Activated gamma-delta T cell treated with anti-CD3 and anti-CD28 coated beads, Interleukin-2, amount 50 U/mL, for 16 hours (primary cell): Measurements from ENCODE around the gene DMKN.

ENCODE experiments used
- DNase-seq: peaks from one replicate; pipeline ENCODE4 v3.0.0-alpha.2; 2020; ENCODE audit warnings: low read depth

The DMKN gene

DNA sequence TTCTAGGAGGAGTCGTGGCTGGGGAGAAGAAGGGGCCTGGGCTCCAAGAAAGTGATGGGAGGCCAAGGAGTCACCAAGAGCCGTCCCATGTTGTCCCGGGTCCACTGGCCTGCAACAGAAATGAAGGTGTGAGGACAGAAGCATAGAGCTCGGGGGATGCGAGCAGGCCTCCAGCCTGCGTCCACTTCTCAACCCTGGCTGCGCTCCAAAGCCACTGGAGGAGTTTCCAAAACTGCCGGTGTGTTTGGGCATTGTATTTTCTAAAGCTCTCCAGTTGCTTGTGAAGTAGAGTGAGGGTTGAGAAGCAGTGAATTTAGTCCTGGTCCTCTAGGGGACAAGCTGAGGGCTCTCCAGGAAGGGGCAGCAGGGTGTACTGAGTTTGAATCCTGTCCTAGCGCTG lies 52.4 kb downstream of the DMKN start:
- DNase-seq = no peak

DNA sequence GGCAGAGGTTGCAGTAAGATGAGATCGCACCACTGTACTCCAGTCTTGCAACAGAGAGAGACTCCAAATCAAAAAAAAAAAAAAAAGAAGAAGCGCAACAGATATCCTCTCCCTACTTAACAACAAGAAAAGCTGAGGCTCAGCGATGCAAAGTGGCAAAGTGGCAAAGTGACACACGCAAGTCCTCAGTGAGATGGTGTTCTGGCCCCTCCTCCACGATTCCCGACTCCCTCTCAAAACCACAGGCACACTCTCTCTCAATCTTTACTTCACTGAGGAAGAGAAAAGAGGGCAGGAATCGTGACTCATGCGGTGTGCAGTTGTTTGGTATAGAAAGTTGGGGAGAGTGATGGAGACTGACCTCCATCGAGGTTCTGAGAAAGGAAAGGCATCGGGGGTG lies 52.8 kb downstream of the DMKN start:
- DNase-seq = no peak

DNA sequence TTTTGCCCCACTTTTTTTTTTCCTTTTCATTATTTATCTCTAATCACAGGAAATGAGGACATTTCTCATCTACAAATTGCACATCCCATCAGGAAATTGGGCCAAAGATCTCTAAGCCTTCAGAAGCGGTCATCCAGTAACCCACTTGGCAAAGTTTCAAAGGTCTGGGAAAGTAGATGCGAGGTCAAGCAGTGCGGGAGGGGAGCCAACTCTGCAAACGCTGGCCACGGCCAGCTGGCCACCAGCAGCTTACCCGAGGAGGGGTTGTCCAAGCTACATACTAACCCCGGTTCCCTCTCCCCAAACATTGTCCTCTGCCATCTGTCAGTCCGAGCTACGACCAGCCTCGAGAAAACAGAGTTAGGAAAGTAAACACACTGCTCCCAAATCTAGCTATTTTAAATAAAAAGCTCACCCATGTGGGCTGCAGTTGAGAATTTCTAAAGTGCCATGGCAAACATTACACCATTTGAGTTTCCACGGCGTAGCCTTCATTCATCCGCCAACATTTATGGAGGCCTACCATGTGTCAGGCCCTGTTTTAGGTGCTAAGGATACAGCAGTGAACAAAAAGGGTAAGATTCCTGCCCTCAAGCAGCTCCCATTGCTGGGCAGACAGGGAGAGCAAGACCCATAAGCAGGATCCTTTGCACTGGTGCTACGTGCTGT lies 53.9 kb downstream of the DMKN start:
- DNase-seq = no peak

DNA sequence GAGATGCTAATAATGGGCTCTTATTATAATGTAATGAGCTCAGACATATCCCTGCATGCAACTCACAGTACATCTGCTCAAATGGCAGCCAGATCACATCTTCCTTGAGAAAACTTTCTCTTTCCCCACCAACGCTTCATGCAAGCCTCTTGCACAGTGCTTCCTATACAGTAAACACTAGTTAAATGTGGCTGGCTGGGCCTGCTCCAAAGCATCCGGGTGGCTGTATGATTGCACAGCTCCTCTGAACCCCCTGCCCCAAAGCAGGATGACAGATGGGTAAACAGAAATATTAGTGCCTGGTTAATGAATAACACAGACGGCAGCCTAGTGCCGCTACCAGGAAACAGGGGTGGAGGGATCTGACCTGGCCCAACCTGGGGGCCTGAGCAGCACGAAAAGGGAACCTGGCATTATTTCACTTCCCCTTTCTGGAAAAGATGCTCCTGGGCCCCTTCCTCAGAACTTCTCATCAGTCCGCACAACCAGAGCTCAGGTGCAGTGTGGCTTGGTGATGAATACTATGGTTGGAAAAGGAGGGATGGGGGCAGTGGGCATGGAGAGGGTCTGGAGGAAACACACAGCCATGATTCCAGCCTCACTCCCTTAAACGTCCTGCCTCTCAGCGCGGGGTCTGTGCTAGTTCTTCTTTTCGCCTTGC lies 54.6 kb downstream of the DMKN start:
- DNase-seq = no peak

DNA sequence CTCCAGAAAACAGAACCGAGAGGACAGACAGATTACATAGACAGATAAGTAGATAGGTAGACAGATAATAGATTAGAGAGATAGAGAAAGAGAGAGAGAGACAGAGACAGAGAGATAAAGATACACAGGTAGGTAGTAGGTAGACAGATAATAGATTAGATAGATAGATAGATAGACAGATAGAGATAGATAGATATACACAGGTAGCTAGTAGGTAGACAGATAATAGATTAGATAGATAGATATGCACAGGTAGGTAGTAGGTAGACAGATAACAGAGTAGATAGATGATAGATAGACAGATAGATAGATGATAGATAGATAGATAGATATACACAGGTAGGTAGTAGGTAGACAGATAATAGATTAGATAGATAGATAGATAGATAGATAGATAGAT lies 55.3 kb downstream of the DMKN start:
- DNase-seq = no peak

DNA sequence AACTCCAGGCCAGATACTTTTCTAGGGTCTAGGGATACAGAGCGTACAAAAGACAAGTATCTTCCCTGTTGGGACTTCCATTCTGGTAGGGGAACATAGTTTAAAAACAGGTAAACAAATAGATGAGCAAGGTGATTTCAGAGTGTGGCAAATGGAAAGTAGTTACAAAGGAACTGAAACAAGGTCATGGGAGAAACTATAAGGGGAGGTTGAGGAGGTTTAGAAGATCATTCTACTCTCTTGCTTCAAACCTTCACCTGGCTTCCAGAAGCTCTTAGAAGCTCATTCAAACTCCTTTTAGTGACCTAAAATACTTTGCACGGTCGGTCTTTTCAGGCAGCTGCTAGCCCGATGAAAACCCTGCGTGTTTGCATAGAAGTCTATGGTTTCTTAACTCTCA lies 56.3 kb downstream of the DMKN start:
- no peak for DNase-seq

DNA sequence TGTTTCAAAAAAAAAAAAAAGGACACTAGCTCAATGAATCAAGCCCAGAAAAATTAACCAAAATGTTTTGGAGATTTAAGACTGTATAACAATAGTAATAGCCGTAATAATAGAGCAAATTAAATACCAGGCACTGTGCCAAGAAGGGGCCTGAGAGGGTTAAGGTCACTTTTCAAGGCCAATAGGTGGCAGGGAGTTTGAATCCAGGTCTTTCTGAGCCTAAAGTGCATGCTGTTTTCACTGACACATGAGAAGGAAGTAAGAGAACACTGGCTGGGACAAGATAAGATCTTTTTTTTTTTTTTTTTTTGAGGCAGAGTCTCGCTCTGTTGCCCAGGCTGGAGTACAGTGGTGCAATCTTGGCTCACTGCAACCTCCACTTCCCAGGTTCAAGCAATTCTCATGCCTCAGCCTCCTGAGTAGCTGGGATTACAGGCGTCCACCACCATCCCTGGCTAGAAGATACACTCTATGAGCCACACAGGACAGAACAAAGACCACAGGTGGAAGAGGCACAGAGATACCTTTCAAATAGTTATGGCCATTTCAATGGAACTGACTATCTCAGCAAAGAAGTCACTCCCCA lies 57.7 kb downstream of the DMKN start:
- no peak for DNase-seq

DNA sequence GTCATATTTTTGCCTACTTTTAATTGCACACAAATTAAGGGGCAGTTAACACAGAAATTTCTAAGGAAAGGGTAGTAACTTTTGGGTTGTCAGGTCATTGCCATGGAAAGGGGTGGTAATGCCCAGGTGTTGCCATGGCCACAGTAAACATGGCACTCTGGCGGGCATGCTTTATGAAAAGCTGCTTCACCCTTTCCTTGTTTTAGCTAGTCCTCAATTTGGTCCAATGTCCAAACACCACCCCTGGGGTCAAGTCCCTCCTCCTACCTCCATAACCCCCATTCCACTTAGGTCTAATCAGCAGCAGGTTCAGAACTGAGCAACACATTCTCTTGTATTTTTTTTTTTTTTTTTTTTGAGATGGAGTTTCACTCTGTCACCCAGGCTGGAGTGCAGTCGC lies 58.8 kb downstream of the DMKN start:
- no peak for DNase-seq

DNA sequence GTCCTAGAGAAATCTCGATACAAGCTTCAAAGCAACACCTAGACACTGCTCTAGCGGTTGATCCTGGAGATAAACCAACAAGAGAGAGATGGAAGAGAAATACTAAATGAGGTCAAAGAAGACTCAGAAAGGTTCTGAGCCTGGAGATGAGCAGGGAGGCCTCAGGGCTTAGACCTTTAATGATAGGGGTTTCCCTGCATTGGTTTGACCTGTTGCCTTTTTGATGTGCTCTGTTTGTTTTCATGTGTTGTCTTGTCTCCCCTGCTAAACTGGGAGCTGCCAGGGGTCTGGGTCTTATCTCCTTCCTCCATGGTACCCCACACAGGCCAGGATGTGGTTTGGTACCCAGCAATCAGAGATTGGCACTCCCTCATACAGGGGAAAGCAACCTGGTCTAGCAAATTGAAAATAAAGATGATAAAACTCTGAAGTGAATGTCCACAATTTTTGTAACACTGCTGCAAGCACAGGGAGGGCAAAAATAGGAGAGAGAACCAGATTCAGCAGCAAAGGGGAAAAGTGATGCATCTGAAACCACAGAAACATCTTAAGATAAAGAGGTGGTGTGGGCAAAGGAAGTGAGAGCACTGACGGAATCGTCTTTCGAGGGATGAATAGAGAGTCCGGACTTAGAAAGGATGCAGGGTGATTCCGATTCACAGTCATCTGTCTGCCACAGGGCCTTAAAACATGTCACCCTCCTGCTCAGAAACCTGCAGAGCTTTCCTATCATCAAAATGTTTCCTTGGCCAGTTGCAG lies 61.9 kb downstream of the DMKN start:
- no peak for DNase-seq

DNA sequence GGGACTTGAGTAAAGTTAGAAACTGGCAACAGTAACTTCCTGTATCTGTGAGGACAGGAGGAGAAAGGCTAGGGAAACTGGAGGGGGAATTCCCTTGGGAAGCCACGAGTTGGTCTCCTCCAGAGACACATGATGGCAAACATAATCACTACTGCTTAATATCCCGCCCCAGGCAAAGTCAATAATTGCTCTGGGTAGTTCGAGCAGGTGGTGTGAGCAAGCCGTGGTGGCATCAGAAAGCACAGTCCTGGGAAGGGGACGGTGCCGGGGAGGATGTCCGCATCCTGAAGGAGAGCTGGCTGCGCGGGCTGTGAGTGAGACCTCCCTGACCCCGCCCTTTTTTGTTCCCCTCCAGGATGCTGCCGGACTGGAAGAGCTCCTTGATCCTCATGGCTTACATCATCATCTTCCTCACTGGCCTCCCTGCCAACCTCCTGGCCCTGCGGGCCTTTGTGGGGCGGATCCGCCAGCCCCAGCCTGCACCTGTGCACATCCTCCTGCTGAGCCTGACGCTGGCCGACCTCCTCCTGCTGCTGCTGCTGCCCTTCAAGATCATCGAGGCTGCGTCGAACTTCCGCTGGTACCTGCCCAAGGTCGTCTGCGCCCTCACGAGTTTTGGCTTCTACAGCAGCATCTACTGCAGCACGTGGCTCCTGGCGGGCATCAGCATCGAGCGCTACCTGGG lies 63.9 kb downstream of the DMKN start:
- DNase-seq = no peak

DNA sequence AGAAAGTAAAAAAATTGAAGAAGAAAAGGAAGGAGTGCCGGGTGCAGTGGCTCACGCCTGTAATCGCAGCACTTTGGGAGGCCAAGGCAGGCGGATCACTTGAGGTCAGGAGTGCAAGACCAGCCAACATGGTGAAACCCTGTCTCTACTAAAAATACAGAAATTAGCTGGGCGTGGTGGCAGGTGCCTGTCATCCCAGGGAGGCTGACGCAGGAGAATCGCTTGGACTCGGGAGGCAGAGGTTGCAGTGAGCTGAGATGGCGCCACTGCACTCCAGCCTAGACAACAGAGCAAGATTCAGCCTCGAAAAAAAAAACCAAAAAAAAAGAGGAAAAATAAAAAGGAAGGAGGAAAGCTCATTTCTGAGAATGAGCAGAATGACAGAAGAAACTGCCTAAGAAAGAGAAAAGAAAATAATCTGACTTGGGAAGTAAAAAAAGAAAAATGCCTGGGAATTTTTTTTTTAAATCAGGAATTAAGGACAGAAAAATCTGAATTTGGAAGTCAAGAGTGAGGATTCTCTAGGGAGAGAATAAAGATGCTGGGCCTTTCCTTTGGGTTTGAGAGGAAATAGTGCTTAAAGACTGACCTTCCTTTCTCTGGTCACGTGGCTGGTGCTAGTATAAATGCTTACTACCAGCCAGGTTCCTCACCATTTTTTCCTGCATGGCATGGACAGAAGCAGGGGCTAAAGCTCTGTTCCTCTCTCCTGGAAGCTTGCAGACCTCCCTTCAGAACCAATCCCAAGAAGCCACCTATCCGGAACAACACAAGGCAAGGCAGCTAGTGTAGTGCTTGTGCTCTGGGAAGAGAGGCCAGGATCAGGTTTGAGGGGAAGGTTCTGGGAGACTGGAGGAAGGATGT lies 65.6 kb downstream of the DMKN start, which contains the start of gene FFAR2:
Gene FFAR2 (plus strand): TSS at position 652 of the 864 bp plus-strand sequence. CDS start 1,458 bp downstream, outside the sequence.
- no peak for DNase-seq
